Vagina (tissue), 2 donors: ENCODE measurements around the gene DENND2C. TPM values are rescaled to one million over a fixed set of nuclear protein-coding genes. Genes with fewer than 3 reads are reported as not detected.

Experiments
- DNase-seq, 2 donors: peaks; one replicate each; pipeline ENCODE4 v3.0.0-alpha.2; 2017; ENCODE audit errors: extremely low spot score in 2 of 2
- H3K27ac ChIP-seq: fragments of 200-600 bp; sonication (generic); one replicate; pipeline ENCODE4 v1.5.1; 2019
- H3K27me3 ChIP-seq: fragments of 200-600 bp; sonication (generic); one replicate; pipeline ENCODE4 v1.5.1; 2019
- H3K36me3 ChIP-seq, 2 donors: fragments of 200-600 bp; sonication (generic); one replicate each; pipeline ENCODE4 v1.5.1; 2017 to 2019
- H3K4me1 ChIP-seq: fragments of 200-600 bp; sonication (generic); one replicate; pipeline ENCODE4 v1.5.1; 2019
- H3K4me3 ChIP-seq, 2 donors: fragments of 200-600 bp; sonication (generic); 1 replicate in 1 of 2; 2 replicates in 1 of 2; pipeline ENCODE4 v1.5.1; 2016 to 2019
- H3K9me3 ChIP-seq: fragments of 200-600 bp; sonication (generic); one replicate; pipeline ENCODE4 v1.5.1; 2019
- POLR2A ChIP-seq, 2 donors: fragments of 450-650 bp; IDR thresholded peaks; one replicate each; pipeline ENCODE4 v1.6.1; 2017; ENCODE audit warnings: antibody characterized with exemption in 2 of 2, mild to moderate bottlenecking in 2 of 2, moderate library complexity in 2 of 2
- POLR2AphosphoS5 ChIP-seq, 2 donors: sonication (generic); formaldehyde crosslinking; IDR thresholded peaks; one replicate each; pipeline ENCODE4 v1.9.0; 2017; ENCODE audit warnings: antibody characterized with exemption in 2 of 2, mild to moderate bottlenecking in 2 of 2, low read depth in 1 of 2; ENCODE audit not compliant: insufficient read depth in 1 of 2
- intact Hi-C: fragments of 100-400 bp; cut with DNase I; formaldehyde crosslinking; loops from one replicate; pipeline ENCODE4 v1.15.1; 2023
- total RNA-seq: library from RNA; depleted of rRNA; stranded (reverse); fragments of >200 nt; gene quantifications from one replicate; pipeline ENCODE4 v1.2.3, GENCODE V29; 2016
- TF ChIP-seq, protein P1 (sequence below), 3 experiments: fragments of 450-650 bp in 2 of 3; fragments of 200-600 bp in 1 of 3; sonication (generic) in 1 of 3; IDR thresholded peaks; one replicate each; pipeline ENCODE4 v1.5.1; 2017 to 2019; ENCODE audit warnings: antibody characterized with exemption in 3 of 3, mild to moderate bottlenecking in 2 of 3, moderate library complexity in 2 of 3

Gene DENND2C
- total RNA-seq, 1 donor from 2014 or later: 25.5 TPM

DNA sequence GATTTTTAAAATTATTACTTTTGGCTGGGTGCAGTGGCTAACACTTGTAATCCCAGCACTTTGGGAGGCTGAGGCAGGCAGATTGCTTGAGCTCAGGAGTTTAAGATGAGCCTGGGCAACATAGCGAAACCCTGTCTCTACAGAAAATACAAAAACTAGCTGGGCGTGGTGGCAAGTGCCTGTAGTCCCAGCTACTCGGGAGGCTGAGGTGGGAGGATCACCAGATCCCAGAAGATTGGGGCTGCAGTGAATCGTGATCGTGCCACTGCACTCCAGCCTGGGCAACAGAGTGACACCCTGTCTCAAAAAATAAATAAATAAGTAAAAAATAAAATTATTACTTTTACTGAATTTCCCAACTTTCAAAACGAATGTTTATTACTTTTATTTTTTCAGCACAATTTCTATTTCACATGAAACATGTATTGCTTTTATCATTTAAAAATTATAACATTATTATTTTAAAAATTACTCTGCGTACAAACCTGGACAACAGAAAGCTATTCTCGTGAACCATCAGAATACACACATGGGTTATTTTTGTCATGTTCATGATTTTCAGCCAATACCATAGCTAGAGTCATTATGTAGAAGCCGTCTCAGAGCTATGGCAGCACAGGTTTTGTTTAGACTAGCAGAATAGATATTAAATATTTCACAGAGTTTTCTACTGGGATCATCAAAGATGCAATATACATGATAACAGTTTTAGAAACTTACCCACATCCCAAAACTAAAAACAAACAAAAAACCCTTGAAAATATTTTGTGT is 24.9 kb upstream of the DENND2C start:
- TF ChIP-seq POLR2AphosphoS5 (IDR thresholded peaks at IDR 0.05; ENCODE audit: insufficient read depth in 1 of 2, low read depth in 1 of 2) (no peak), POLR2A (IDR thresholded peaks at IDR 0.05) (no peak)
- TF ChIP-seq, protein P1, sequence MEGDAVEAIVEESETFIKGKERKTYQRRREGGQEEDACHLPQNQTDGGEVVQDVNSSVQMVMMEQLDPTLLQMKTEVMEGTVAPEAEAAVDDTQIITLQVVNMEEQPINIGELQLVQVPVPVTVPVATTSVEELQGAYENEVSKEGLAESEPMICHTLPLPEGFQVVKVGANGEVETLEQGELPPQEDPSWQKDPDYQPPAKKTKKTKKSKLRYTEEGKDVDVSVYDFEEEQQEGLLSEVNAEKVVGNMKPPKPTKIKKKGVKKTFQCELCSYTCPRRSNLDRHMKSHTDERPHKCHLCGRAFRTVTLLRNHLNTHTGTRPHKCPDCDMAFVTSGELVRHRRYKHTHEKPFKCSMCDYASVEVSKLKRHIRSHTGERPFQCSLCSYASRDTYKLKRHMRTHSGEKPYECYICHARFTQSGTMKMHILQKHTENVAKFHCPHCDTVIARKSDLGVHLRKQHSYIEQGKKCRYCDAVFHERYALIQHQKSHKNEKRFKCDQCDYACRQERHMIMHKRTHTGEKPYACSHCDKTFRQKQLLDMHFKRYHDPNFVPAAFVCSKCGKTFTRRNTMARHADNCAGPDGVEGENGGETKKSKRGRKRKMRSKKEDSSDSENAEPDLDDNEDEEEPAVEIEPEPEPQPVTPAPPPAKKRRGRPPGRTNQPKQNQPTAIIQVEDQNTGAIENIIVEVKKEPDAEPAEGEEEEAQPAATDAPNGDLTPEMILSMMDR (IDR thresholded peaks at IDR 0.05): no peak
- Histone ChIP-seq H3K27ac (no peak overlapping the region), H3K9me3 (no peaks in the 10 kb centered on the region), H3K27me3 (no peaks in the 10 kb centered on the region), H3K36me3 (no peaks in the 10 kb centered on the region), H3K4me1 (no peaks in the 10 kb centered on the region), H3K4me3 (no peak overlapping the region)
- DNase-seq: no peak
- intact Hi-C loops: no loop called here

DNA sequence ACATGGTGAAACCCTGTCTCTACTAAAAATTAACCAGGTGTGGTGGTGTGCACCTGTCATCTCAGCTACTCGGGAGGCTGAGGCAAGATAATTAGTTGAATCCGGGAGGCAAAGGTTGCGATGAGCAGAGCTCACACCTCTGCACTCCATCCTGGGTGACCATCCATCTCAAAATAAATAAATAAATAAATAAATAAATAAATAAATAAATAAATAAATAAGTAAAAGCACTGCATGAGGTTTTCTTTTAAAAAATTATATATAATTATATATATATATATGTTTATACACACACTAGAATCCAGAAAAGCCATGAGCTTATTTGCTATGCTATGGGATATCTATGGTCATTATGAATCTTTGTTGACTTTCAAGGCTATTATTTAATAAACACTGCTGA is 23.1 kb upstream of the DENND2C start:
- H3K27me3 ChIP-seq: no peaks in the 10 kb centered on the region
- TF ChIP-seq, protein P1 (IDR thresholded peaks at IDR 0.05): no peak
- TF ChIP-seq POLR2A (IDR thresholded peaks at IDR 0.05) (no peak), POLR2AphosphoS5 (IDR thresholded peaks at IDR 0.05; ENCODE audit: insufficient read depth in 1 of 2, low read depth in 1 of 2) (no peak)
- H3K27ac ChIP-seq: no peak overlapping the region
- H3K36me3 ChIP-seq: no peaks in the 10 kb centered on the region
- intact Hi-C loops: no loop called here
- H3K4me3 ChIP-seq: no peak overlapping the region
- H3K4me1 ChIP-seq: no peaks in the 10 kb centered on the region
- no peak for DNase-seq
- H3K9me3 ChIP-seq: no peaks in the 10 kb centered on the region

- intact Hi-C loops: no loop called here
Measured at GRCh38 chr1:114691061-114691460, 21.2 kb upstream of the DENND2C start.

DNA sequence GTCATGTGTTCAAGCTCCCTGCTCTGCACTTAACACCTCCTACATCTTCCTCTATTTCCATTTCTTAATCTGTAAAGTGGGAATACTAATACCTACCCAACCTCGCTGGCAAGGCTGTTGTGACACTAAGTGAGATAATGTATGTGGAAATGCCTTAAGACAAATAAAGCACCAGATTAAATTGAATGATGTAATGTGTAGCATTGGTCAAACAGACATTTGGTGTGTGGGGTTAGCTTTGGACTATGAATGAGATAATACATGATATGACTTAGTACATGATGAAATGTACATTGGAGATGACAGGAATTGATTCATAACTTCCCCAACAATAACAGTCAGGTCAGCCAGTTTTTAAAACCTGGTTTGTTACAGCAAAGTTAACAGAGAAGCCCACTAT is 20.3 kb upstream of the DENND2C start:
- Histone ChIP-seq H3K9me3 (no peaks in the 10 kb centered on the region), H3K36me3 (no peaks in the 10 kb centered on the region), H3K27me3 (no peaks in the 10 kb centered on the region), H3K4me1 (no peaks in the 10 kb centered on the region), H3K4me3 (no peak overlapping the region), H3K27ac (no peak overlapping the region)
- TF ChIP-seq, protein P1 (IDR thresholded peaks at IDR 0.05): no peak
- TF ChIP-seq POLR2A (IDR thresholded peaks at IDR 0.05) (no peak), POLR2AphosphoS5 (IDR thresholded peaks at IDR 0.05; ENCODE audit: insufficient read depth in 1 of 2, low read depth in 1 of 2) (no peak)
- intact Hi-C loops: no loop called here
- no peak for DNase-seq

More at GRCh38 chr1:114691061-114691460, 21.2 kb upstream of the DENND2C start:
- no peaks in the 10 kb centered on the region for H3K27me3 ChIP-seq
- H3K27ac ChIP-seq: no peak overlapping the region
- no peaks in the 10 kb centered on the region for H3K36me3 ChIP-seq
- no peak for TF ChIP-seq POLR2A (IDR thresholded peaks at IDR 0.05)
- TF ChIP-seq POLR2AphosphoS5 (IDR thresholded peaks at IDR 0.05; ENCODE audit: insufficient read depth in 1 of 2, low read depth in 1 of 2): no peak
- TF ChIP-seq, protein P1 (IDR thresholded peaks at IDR 0.05): no peak
- H3K4me3 ChIP-seq: no peak overlapping the region
- no peaks in the 10 kb centered on the region for H3K9me3 ChIP-seq
- DNase-seq: no peak
- no peaks in the 10 kb centered on the region for H3K4me1 ChIP-seq

- Histone ChIP-seq H3K27ac (no peak overlapping the region), H3K4me3 (no peak overlapping the region), H3K27me3 (no peaks in the 10 kb centered on the region), H3K36me3 (no peaks in the 10 kb centered on the region), H3K9me3 (no peaks in the 10 kb centered on the region), H3K4me1 (no peaks in the 10 kb centered on the region)
- intact Hi-C loops: no loop called here
- TF ChIP-seq POLR2A (IDR thresholded peaks at IDR 0.05) (no peak), POLR2AphosphoS5 (IDR thresholded peaks at IDR 0.05; ENCODE audit: insufficient read depth in 1 of 2, low read depth in 1 of 2) (no peak)
- TF ChIP-seq, protein P1 (IDR thresholded peaks at IDR 0.05): no peak
- DNase-seq: no peak
Measured at GRCh38 chr1:114688526-114688925, 18.7 kb upstream of the DENND2C start.
